ENCODE measurements around the gene GOLGB1.

The GOLGB1 gene

DNA sequence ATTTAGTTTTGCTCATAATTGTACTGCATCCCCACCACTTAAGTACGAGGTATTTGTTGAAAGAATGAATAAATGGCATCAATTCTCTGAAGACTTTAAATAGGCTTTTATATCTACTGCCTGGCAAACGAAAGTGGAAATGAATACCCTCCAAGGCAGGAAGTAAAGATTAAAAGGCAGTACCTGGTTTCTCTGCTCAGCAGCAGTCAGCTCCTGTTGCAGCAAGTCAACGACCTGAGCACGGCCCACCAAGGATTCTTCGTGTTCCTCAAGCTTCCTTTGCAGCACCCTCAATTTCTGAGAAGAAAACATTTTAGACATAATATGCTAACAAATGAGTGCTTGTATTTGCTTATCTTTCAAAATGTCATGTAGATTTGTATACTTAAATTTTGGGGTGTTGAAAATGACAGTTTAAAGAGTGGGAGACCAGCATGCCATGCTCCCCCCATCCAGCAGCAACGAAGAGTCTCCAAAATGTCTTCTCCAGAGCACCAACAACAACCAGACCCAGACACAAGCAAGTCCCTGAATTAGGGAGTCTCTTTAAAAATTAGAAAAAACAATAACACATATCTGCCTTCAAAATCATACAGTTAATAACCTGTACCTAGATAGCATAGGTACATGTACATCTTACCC lies 31.2 kb downstream of the GOLGB1 start:
- Histone ChIP-seq H3K9ac (ENCODE audit: low read length) (no peak overlapping the region), H2BK5ac (ENCODE audit: low read depth, low read length, poor library complexity) (no peak overlapping the region), H2BK12ac (ENCODE audit: low read length) (no peak overlapping the region), H3K4me3 (ENCODE audit: low read depth, low read length) (no peak overlapping the region), H3K18ac (ENCODE audit: low read length) (no peak overlapping the region), H3K36me3 (ENCODE audit: control insufficient read depth in 1 of 2, insufficient read depth in 2 of 2, low read length in 2 of 2) (peaks cover 11 to 29% of the 10 kb centered on the region in 2 experiments), H3K23ac (ENCODE audit: low read length) (no peak overlapping the region), H3K9me3 (ENCODE audit: insufficient read depth, low read depth, low read length) (no peaks in the 10 kb centered on the region), H2AFZ (ENCODE audit: insufficient read depth, low read length, poor library complexity) (no peak overlapping the region), H4K12ac (ENCODE audit: low read depth, low read length) (no peak overlapping the region), H4K91ac (ENCODE audit: low read depth, low read length) (no peak overlapping the region), H3K79me1 (ENCODE audit: low read length) (no peaks in the 10 kb centered on the region), H3K4ac (ENCODE audit: low read depth, low read length) (no peak overlapping the region), H3K79me2 (ENCODE audit: control insufficient read depth, insufficient read depth, low read length, poor library complexity) (no peaks in the 10 kb centered on the region), H4K8ac (ENCODE audit: low read depth, low read length) (no peak overlapping the region), H3K27ac (ENCODE audit: low read depth, low read length) (no peak overlapping the region), H3K14ac (ENCODE audit: low read length) (no peak overlapping the region), H3K4me2 (ENCODE audit: low read length) (no peak overlapping the region), H2BK120ac (ENCODE audit: insufficient read depth, low read length, poor library complexity) (no peak overlapping the region), H3K27me3 (ENCODE audit: insufficient read depth, low read length) (no peaks in the 10 kb centered on the region), H3K4me1 (ENCODE audit: control insufficient read depth in 1 of 2, insufficient read depth in 2 of 2, low read length in 2 of 2) (no peaks in the 10 kb centered on the region), H2AK5ac (ENCODE audit: low read length) (no peak overlapping the region)
- no peak for DNase-seq
- no CpG with 5 or more reads among the region's 6 CpGs for WGBS (ENCODE audit: extremely low coverage, insufficient coverage, insufficient read length)

DNA sequence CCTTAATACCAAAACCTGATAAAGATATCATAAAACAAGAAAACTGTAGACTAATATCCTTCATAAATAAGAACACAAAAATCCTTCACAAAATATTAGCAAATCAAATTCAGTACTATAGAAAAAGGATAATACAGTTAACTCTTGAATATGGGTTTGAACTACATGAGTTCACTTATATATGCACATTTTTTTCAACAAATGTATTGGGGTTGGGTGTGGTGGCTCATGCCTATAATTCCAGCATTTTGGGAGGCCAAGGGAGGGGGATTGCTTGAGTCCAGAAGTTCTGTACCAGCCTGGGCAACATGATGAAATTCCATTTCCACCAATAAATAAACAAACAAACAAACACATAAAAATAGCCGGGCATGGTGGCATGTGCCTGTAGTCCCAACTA lies 39.2 kb downstream of the GOLGB1 start:
- Histone ChIP-seq H2BK12ac (ENCODE audit: low read length) (no peak overlapping the region), H3K9me3 (ENCODE audit: insufficient read depth, low read depth, low read length) (no peaks in the 10 kb centered on the region), H3K4me1 (ENCODE audit: control insufficient read depth in 1 of 2, insufficient read depth in 2 of 2, low read length in 2 of 2) (no peaks in the 10 kb centered on the region), H2AK5ac (ENCODE audit: low read length) (no peak overlapping the region), H4K8ac (ENCODE audit: low read depth, low read length) (no peak overlapping the region), H3K14ac (ENCODE audit: low read length) (no peak overlapping the region), H3K18ac (ENCODE audit: low read length) (no peak overlapping the region), H3K27me3 (ENCODE audit: insufficient read depth, low read length) (no peaks in the 10 kb centered on the region), H3K4me3 (ENCODE audit: low read depth, low read length) (no peak overlapping the region), H3K23ac (ENCODE audit: low read length) (no peak overlapping the region), H2BK5ac (ENCODE audit: low read depth, low read length, poor library complexity) (no peak overlapping the region), H3K79me1 (ENCODE audit: low read length) (no peaks in the 10 kb centered on the region), H3K4me2 (ENCODE audit: low read length) (no peak overlapping the region), H3K4ac (ENCODE audit: low read depth, low read length) (no peak overlapping the region), H3K27ac (ENCODE audit: low read depth, low read length) (no peak overlapping the region), H3K36me3 (ENCODE audit: control insufficient read depth in 1 of 2, insufficient read depth in 2 of 2, low read length in 2 of 2) (peaks cover 7 to 12% of the 10 kb centered on the region in 2 experiments), H2BK120ac (ENCODE audit: insufficient read depth, low read length, poor library complexity) (no peak overlapping the region), H3K9ac (ENCODE audit: low read length) (no peak overlapping the region), H3K79me2 (ENCODE audit: control insufficient read depth, insufficient read depth, low read length, poor library complexity) (no peaks in the 10 kb centered on the region), H4K91ac (ENCODE audit: low read depth, low read length) (no peak overlapping the region), H4K12ac (ENCODE audit: low read depth, low read length) (no peak overlapping the region), H2AFZ (ENCODE audit: insufficient read depth, low read length, poor library complexity) (no peak overlapping the region)
- DNase-seq: no peak
- WGBS (ENCODE audit: extremely low coverage, insufficient coverage, insufficient read length): no CpG with 5 or more reads among the region's 1 CpG

GRCh38 chr3:121707531-121708273 lies 41.8 kb downstream of the GOLGB1 start:
- Histone ChIP-seq H3K27me3 (ENCODE audit: insufficient read depth, low read length) (no peaks in the 10 kb centered on the region), H3K4ac (ENCODE audit: low read depth, low read length) (no peak overlapping the region), H3K36me3 (ENCODE audit: control insufficient read depth in 1 of 2, insufficient read depth in 2 of 2, low read length in 2 of 2) (peaks cover 6 to 11% of the 10 kb centered on the region in 2 experiments), H3K4me2 (ENCODE audit: low read length) (no peak overlapping the region), H3K23ac (ENCODE audit: low read length) (no peak overlapping the region), H2AFZ (ENCODE audit: insufficient read depth, low read length, poor library complexity) (no peak overlapping the region), H3K9me3 (ENCODE audit: insufficient read depth, low read depth, low read length) (no peaks in the 10 kb centered on the region), H3K14ac (ENCODE audit: low read length) (no peak overlapping the region), H4K91ac (ENCODE audit: low read depth, low read length) (no peak overlapping the region), H3K79me1 (ENCODE audit: low read length) (no peaks in the 10 kb centered on the region), H3K4me3 (ENCODE audit: low read depth, low read length) (no peak overlapping the region), H2BK12ac (ENCODE audit: low read length) (no peak overlapping the region), H4K12ac (ENCODE audit: low read depth, low read length) (no peak overlapping the region), H2BK5ac (ENCODE audit: low read depth, low read length, poor library complexity) (no peak overlapping the region), H3K4me1 (ENCODE audit: control insufficient read depth in 1 of 2, insufficient read depth in 2 of 2, low read length in 2 of 2) (no peaks in the 10 kb centered on the region), H3K79me2 (ENCODE audit: control insufficient read depth, insufficient read depth, low read length, poor library complexity) (no peaks in the 10 kb centered on the region), H3K27ac (ENCODE audit: low read depth, low read length) (no peak overlapping the region), H2BK120ac (ENCODE audit: insufficient read depth, low read length, poor library complexity) (no peak overlapping the region), H2AK5ac (ENCODE audit: low read length) (no peak overlapping the region), H3K18ac (ENCODE audit: low read length) (no peak overlapping the region), H4K8ac (ENCODE audit: low read depth, low read length) (no peak overlapping the region), H3K9ac (ENCODE audit: low read length) (no peak overlapping the region)
- WGBS (ENCODE audit: extremely low coverage, insufficient coverage, insufficient read length): no CpG with 5 or more reads among the region's 2 CpGs
- DNase-seq: no peak

GRCh38 chr3:121705541-121705940 lies 44.0 kb downstream of the GOLGB1 start:
- WGBS (ENCODE audit: extremely low coverage, insufficient coverage, insufficient read length): no CpG with 5 or more reads among the region's 5 CpGs
- Histone ChIP-seq H3K18ac (ENCODE audit: low read length) (no peak overlapping the region), H4K12ac (ENCODE audit: low read depth, low read length) (no peak overlapping the region), H3K4me3 (ENCODE audit: low read depth, low read length) (no peak overlapping the region), H2BK12ac (ENCODE audit: low read length) (no peak overlapping the region), H3K9me3 (ENCODE audit: insufficient read depth, low read depth, low read length) (no peaks in the 10 kb centered on the region), H4K91ac (ENCODE audit: low read depth, low read length) (no peak overlapping the region), H3K79me1 (ENCODE audit: low read length) (no peaks in the 10 kb centered on the region), H3K79me2 (ENCODE audit: control insufficient read depth, insufficient read depth, low read length, poor library complexity) (no peaks in the 10 kb centered on the region), H4K8ac (ENCODE audit: low read depth, low read length) (no peak overlapping the region), H2AFZ (ENCODE audit: insufficient read depth, low read length, poor library complexity) (no peak overlapping the region), H3K4ac (ENCODE audit: low read depth, low read length) (no peak overlapping the region), H3K23ac (ENCODE audit: low read length) (no peak overlapping the region), H3K9ac (ENCODE audit: low read length) (no peak overlapping the region), H3K14ac (ENCODE audit: low read length) (no peak overlapping the region), H2BK120ac (ENCODE audit: insufficient read depth, low read length, poor library complexity) (no peak overlapping the region), H3K27me3 (ENCODE audit: insufficient read depth, low read length) (no peaks in the 10 kb centered on the region), H3K4me1 (ENCODE audit: control insufficient read depth in 1 of 2, insufficient read depth in 2 of 2, low read length in 2 of 2) (no peaks in the 10 kb centered on the region), H2BK5ac (ENCODE audit: low read depth, low read length, poor library complexity) (no peak overlapping the region), H2AK5ac (ENCODE audit: low read length) (no peak overlapping the region), H3K4me2 (ENCODE audit: low read length) (no peak overlapping the region), H3K27ac (ENCODE audit: low read depth, low read length) (no peak overlapping the region), H3K36me3 (ENCODE audit: control insufficient read depth in 1 of 2, insufficient read depth in 2 of 2, low read length in 2 of 2) (peaks cover 6 to 7% of the 10 kb centered on the region in 2 experiments)
- no peak for DNase-seq
